ENCODE measurements around the gene DYNC1I1.
A peak's percentile ranks its signal among the peaks of the same experiment; 100 is the strongest.

The DYNC1I1 gene

DNA sequence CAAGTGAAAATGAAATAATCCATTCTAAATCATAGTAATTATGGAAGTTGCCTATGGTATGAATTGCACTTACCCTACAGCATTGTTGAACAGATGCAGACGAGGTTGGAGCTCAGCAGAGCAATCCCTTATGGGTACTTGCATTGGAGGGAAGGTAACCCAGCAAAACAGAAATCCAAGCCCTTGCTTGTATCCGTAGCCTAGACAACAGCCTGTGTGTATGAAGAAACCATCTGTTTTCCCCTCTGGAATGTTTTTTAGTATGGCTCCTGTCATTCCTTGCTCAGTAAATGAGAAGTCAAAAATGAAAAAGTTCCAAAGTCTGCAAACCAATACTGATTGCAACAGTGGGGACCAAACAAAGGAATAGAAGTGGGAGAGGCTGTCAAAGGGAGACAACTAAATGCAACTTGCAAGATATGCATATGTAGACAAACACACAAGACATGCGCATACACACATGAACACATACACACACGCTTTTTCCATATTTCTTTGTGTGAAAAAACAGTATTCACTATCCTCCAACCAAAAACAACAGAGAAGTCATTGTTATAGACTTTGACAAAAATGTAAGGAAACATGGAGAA lies 260.8 kb downstream of the DYNC1I1 start:
- peak in 1 of 2 experiments; percentile 24 for DNase-seq

DNA sequence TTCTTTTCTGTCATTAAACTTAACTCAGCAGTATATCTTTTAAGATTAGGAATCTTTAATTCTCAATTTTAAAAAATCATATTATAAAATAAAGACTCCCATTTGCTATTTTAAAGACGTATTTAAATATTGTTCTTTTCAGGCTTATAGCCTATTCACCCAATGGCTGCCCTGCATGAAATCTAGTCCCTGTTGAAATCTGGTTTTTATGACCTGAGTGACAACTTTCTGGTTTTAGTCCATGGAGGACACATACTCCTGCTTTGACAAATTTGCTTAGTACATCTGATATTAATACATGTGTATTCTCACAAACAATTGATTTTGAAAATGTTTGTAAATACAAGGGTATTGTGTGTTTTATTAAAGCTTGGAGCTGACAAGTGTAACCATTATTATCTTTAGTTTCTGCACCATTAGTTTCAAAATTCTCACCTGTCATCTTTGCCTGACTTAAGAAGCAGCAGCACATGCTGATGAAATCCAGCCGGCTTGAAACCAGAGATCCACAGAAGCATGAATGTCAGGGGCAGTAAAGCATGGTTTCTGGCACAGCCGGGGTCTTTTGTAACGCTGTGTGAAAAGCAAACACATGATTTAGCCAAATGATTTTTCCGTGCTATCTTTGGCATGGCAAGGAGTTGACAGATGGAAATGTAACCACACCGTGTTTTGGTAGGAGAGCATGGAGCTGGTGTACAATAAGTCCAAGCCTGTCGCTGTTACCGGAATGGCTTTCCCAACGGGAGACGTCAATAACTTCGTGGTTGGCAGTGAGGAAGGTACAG lies 262.8 kb downstream of the DYNC1I1 start:
- DNase-seq: peak; percentile 92 to 99

- DNase-seq: no peak
Observed at GRCh38 chr7:96040250-96040772, 268.0 kb downstream of the DYNC1I1 start.

DNA sequence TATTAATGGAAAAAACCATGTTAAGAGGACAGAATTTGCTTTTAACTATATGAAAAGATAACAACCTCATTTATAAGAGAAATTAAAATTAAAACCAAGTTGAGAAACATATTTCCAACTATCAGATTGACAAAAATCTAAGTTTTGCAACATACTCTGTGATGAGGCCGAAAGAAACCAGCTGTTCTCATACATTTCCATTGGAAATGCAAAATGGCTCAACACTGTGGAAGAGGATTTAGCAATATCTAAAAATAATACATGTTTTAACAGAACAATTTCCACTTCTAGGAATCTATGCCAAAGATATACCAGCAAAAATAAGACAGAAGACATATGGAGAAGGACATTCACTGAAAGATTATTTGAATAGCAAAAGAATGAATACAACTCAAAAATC lies 268.8 kb downstream of the DYNC1I1 start:
- DNase-seq: no peak

- DNase-seq: no peak
Observed at GRCh38 chr7:96045181-96045580, 272.8 kb downstream of the DYNC1I1 start.

DNA sequence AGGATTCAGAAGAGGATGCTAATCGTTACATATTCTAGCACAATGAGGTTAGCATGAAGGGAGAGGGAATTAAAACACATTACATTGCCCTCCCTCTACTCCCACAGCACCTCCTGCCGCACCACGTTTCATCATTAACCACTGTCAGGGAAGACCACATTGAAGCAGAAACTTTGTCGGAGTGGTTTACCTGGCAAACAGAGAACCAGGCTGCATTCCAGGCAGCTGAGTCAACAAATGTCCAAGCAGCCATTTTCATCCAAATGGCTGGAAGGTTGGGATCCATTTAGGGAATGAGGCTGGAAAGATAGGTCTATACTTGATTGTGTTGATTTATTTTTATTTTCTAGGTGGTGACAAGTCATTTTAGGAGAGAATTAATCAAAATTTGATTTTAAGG lies 273.6 kb downstream of the DYNC1I1 start:
- peak; percentile 88 to 99 for DNase-seq

DNA sequence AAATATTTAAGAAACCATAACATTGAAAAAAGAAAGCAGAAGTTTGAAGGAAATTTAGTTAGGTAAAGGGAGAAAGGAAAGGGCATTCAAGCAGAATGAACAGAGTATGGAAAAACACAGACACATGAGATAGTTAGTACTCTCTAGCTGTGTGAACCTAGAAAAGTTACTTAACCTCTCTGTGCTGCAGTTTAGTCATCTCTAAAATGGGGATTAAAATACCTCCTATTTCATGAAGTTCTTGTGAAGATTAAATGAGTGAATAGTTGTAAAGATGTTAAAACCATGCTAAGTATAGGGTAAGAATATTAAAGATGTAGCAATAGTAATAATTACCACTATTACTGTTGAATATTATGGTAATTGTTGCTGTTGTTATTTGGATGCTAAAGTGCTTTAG lies 279.9 kb downstream of the DYNC1I1 start:
- no peak for DNase-seq

DNA sequence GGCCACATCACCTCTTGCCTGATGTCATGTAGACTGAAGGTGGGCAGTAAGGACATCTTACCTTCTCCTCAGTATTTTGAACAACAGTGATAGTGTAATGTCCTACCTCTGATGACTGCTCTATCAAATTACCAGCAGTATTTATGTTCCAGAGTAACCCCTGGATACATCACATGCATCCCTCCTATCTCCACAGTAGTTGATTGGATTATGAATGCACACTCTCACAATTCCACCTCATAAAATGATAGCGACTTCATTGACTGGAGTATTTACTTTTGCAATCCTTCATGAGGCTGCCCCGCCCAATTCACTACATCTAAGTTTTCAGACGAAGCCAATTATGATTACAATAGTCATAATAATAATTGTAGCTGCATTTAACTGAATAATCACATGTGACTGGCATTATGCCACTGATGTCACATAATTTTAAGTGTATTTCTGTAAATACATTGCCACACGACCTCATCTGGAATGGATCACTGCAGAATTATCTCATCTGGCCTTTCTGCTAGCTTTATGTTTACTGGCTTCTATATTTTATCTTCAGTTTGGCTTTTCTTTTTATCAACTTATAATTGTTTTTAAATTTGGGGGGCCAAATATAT lies 280.6 kb downstream of the DYNC1I1 start:
- peak; percentile 18 to 57 for DNase-seq

DNA sequence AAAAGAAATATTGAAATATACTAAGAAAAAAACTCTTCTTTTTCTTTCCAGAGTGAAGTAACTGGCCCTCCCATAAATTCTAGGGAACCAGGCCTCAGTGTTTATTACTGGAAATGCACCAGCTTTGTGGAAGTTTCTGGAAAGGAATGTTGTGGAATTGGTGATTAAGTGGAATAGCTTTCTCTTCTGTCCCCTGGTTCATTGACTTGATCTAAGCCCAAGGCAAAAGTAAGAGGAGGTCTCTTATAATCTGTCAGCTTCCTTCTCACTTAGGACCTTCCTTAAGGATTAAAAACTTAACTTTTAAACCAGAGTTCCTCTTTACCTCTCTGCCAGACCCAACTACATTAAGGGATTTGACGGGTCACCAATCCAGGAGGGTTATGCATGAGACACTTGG lies 283.4 kb downstream of the DYNC1I1 start:
- no peak for DNase-seq

GRCh38 chr7:96059075-96059474 lies 286.7 kb downstream of the DYNC1I1 start:
- no peak for DNase-seq

DNA sequence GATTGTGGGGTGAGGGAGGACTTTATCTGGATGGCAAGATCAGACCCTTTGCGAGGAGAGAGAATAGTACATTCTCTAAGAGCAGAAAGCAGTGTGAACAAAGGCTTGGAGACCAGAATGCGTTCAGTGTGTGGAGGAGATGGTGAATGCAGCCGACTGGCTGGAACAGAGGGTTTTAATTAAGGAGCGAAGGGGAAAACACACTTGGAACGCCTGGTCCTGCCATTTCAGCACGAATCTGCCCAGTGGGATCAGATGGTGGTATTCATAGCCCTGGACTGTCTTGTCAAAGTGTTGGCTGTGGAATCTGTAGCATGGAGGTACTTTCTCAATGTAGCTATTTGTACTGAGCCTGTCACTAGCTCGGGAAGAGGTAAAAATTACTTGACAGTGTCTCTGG lies 288.7 kb downstream of the DYNC1I1 start:
- DNase-seq: no peak

DNA sequence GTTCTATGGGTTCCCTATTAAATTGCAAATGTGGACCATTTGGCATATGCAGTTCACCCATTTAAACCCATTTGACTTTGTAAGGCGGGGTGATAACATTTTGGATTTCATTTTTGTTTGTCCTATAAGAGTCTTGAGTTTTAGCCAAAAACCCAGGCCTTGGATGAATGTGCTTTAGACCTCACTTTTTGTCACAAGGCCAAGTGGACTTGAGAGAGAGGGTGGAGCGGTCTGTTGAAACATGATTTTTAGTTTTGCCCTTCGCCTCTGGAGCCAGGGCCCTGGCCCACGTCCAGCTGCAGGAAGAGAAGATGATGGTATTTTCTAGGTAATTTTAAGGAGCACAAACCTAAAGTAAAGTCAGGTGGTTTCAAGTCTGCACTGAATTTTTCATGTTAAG lies 289.5 kb downstream of the DYNC1I1 start:
- DNase-seq: peak in 1 of 2 experiments; percentile 37

- DNase-seq: no peak
Observed at GRCh38 chr7:96067321-96067720, 295.0 kb downstream of the DYNC1I1 start.

DNA sequence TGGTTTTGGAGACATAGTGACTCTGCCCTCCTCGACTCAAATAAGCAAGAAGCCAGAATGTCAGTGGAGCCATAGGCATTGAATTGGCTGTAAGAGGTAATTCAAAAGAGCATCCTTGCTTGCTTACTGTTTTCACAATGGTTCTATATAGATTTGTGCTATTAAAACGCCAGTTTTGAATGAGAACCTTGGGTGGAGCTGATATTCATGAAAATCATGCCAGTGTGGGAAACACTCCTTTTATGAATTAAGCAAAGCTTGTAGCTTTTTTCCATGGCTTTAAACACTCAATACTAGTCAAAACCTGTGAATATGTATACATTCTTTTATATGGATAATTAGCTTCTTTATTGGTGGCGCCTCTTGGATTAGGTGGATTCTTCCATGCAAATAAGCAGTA lies 297.0 kb downstream of the DYNC1I1 start:
- no peak for DNase-seq

DNA sequence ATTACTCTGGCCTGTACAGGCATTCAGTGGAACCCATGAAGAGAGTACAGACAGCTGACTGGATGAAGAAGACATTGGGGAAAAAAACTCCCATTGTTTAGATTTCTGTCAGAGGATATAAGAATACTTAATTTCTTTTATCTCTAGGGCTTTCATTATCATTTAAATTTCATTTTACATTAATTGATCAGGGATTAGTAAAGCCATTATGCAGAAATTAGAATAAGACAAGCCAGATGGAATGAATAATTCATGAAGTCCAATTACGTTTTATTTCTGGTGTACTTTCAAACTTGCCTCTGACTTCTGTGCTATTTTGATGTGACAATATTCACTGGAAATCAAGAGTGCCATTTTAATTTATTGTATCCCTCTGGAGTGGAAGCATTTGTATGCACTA lies 302.5 kb downstream of the DYNC1I1 start:
- no peak for DNase-seq

- peak; percentile 93 to 96 for DNase-seq
Observed at GRCh38 chr7:96075510-96076349, 303.4 kb downstream of the DYNC1I1 start.

DNA sequence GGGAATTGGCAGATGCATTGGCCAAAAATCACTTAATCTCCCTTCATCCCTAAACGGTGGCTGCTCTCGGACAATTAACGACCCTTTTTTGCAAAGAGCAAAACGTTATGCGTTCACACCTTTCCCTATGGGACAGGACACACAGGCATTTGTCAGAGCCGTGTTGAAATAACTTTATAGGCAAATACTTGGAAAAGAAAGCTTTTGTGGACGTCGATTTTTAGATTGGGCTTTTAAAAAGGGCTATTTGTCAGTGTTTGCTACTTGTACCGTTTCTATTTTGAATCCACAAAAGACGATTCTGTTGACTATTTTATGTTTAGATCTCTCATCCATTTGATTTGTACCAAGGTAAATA lies 304.0 kb downstream of the DYNC1I1 start:
- no peak for DNase-seq

- peak; percentile 74 to 85 for DNase-seq
Observed at GRCh38 chr7:96080027-96080426, 307.7 kb downstream of the DYNC1I1 start.

DNA sequence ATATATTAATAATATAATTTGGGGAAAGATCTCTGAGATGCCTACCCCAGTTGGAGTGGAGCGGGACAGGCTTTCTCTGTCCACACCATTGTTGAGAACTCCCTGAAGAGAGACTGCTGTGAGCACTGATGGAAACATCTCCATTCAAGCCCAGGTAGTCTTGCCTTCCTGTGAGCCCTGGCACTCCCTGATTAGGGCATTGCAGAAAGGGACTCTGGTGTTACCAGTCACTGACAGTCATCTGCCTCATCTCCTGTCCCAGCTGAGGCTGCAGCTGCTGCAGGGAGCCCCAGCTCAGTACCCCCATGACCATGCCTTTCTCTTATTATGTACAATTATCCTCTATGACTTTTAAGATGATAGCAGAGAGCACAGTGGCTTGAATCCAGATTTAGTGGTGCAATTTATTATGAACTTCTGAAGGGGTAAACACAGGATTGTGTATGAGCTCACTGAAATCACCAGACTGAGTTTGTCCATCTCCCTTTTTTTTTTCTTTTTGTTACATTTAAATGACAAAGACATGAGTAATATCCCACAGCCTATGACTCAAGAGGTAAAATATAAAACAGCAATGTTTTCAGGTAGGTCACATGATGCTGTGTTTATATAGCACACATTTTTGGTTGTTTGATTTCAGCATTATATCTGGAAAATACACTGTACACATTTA lies 312.7 kb downstream of the DYNC1I1 start:
- DNase-seq: peak; percentile 97 to 100

DNA sequence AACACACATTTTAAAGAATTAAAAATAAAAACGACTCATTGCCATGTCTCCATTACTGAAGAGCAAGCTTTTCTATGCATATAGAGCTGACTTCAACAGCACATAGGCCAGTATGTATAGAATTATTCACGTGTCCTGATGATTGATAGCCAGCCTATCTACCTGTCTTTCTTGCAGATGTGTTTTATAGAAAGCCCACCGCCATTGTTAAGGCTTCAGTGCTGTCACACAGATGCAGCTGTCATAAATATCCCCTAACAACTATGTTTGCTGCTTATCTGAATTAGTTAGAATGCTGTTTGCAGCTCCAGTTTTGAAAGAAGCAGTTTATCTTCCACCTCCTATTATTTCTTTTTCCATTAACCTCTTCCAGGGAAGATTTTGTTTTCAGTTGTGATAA lies 313.6 kb downstream of the DYNC1I1 start:
- DNase-seq: peak; percentile 66 to 91

GRCh38 chr7:96088579-96088978 lies 316.2 kb downstream of the DYNC1I1 start:
- peak; percentile 39 to 80 for DNase-seq

DNA sequence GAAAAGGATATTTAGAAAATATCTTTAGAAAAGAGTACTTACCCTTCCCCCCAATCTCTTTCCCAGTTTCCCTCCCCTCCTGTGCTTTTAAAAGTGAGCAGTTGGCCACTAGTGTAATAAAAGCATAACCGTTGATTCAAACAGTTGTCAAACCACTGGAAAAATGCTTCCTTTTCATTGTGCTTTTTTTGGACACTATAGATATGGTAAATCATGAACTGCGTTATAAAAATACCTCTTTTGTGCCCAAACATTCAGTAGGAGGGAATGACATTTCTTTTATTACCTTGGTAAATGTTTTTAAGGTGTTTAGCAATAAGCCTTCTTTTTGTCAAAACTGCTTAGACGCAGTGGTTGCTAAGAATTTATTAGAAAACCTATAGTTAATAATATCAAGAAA lies 317.2 kb downstream of the DYNC1I1 start:
- peak in 1 of 2 experiments; percentile 59 for DNase-seq

Measured in NCI-H2081 (cell line).